HepG2 (cell line): ENCODE results near the gene MGAT2. TPM values are rescaled to one million over a fixed set of nuclear protein-coding genes. Genes with fewer than 3 reads are reported as not detected.

Experiments used
- FOXJ3 ChIP-seq: sonication (generic); formaldehyde crosslinking; IDR thresholded peaks from 2 replicates; pipeline ENCODE4 v1.4.0; 2020; ENCODE audit warnings: missing genetic modification reagents, mild to moderate bottlenecking, borderline replicate concordance
- HOXA3 ChIP-seq: sonication (generic); formaldehyde crosslinking; IDR thresholded peaks from 2 replicates; pipeline ENCODE4 v1.5.0; 2020; ENCODE audit warnings: missing genetic modification reagents
- JUND ChIP-seq: sonication (generic); formaldehyde crosslinking; IDR thresholded peaks from 2 replicates; pipeline ENCODE4 v1.8.0; 2022; ENCODE audit warnings: mild to moderate bottlenecking, missing genetic modification reagents
- MAFG ChIP-seq: sonication (generic); formaldehyde crosslinking; IDR thresholded peaks from 2 replicates; pipeline ENCODE4 v1.5.1; 2020; ENCODE audit warnings: mild to moderate bottlenecking, missing genetic modification reagents
- MAZ ChIP-seq, 2 experiments: sonication (generic) in 1 of 2; formaldehyde crosslinking in 1 of 2; IDR thresholded peaks; 2 replicates each; pipeline versions ENCODE4 v1.5.0 to v1.6.1; 2012 to 2020; ENCODE audit warnings: low read depth in 2 of 2, mild to moderate bottlenecking in 2 of 2, borderline replicate concordance in 1 of 2, improper control_type of control experiment in 1 of 2, low read length in 1 of 2, missing genetic modification reagents in 1 of 2, moderate library complexity in 1 of 2
- MIXL1 ChIP-seq: IDR thresholded peaks from 2 replicates; pipeline ENCODE4 v1.6.1; 2016
- NAIF1 ChIP-seq: sonication (generic); formaldehyde crosslinking; IDR thresholded peaks from 2 replicates; pipeline ENCODE4 v1.5.0; 2020; ENCODE audit warnings: mild to moderate bottlenecking, missing genetic modification reagents, borderline replicate concordance
- NFE2L2 ChIP-seq: fragments of 150-350 bp; IDR thresholded peaks from 2 replicates; pipeline ENCODE4 v1.6.1; 2014; ENCODE audit warnings: low read length
- STAT5B ChIP-seq: sonication (generic); formaldehyde crosslinking; IDR thresholded peaks from 2 replicates; pipeline ENCODE4 v1.4.0; 2020; ENCODE audit warnings: missing genetic modification reagents
- TAF15 ChIP-seq: fragments of 200-400 bp; formaldehyde crosslinking; IDR thresholded peaks from one replicate; pipeline ENCODE4 v1.6.1; 2018; ENCODE audit warnings: mild to moderate bottlenecking, low read depth, low read length; ENCODE audit not compliant: poor library complexity, severe bottlenecking
- ZIK1 ChIP-seq: sonication (generic); formaldehyde crosslinking; IDR thresholded peaks from 2 replicates; pipeline ENCODE4 v1.5.0; 2020; ENCODE audit warnings: mild to moderate bottlenecking, low read depth, missing genetic modification reagents, borderline replicate concordance
- ZNF20 ChIP-seq: sonication (generic); formaldehyde crosslinking; IDR thresholded peaks from 2 replicates; pipeline ENCODE4 v1.4.0; 2020; ENCODE audit warnings: mild to moderate bottlenecking, moderate library complexity, missing genetic modification reagents
- ZNF317 ChIP-seq: sonication (generic); formaldehyde crosslinking; IDR thresholded peaks from 2 replicates; pipeline ENCODE4 v1.5.0; 2020; ENCODE audit warnings: mild to moderate bottlenecking, missing genetic modification reagents
- ZNF331 ChIP-seq: sonication (generic); formaldehyde crosslinking; IDR thresholded peaks from 2 replicates; pipeline ENCODE4 v1.4.0; 2020; ENCODE audit warnings: missing genetic modification reagents
- polyA plus RNA-seq, 8 experiments: library from polyadenylated mRNA; depleted of rRNA in 3 of 8; stranded (reverse) in 7 of 8; unstranded in 1 of 8; fragments of >200 nt; fragmentation: Illumina TruSeq in 4 of 8; extraction: Trizol in 4 of 8; gene quantifications; 2 replicates each; pipeline versions ENCODE4 v1.2.1 to v1.2.3, GENCODE V29; 2011 to 2016; ENCODE audit warnings: low read depth in 4 of 8, missing spikeins in 1 of 8, mixed read lengths in 1 of 8; ENCODE audit not compliant: insufficient read depth in 1 of 8
- total RNA-seq, 5 experiments: library from RNA; depleted of rRNA; stranded (reverse); fragments of >200 nt; fragmentation: Illumina TruSeq; extraction: Trizol; gene quantifications; 2 replicates each; pipeline ENCODE4 v1.2.3, GENCODE V29; 2016; ENCODE audit warnings: low read depth in 1 of 5
- TF ChIP-seq, protein P1 (sequence below): sonication (generic); formaldehyde crosslinking; IDR thresholded peaks from 2 replicates; pipeline ENCODE4 v1.5.0; 2020; ENCODE audit warnings: missing genetic modification reagents
- TF ChIP-seq, protein P2 (sequence below): sonication (generic); formaldehyde crosslinking; IDR thresholded peaks from 2 replicates; pipeline ENCODE4 v1.5.0; 2020; ENCODE audit warnings: mild to moderate bottlenecking, missing genetic modification reagents
- TF ChIP-seq, protein P3 (sequence below), 2 experiments: fragments of 450-650 bp in 1 of 2; sonication (generic) in 1 of 2; formaldehyde crosslinking; IDR thresholded peaks; 2 replicates each; pipeline versions ENCODE4 v1.5.0 to v1.8.0; 2020 to 2022; ENCODE audit warnings: mild to moderate bottlenecking in 1 of 2, missing genetic modification reagents in 1 of 2
- TF ChIP-seq, protein P4 (sequence below): sonication (generic); formaldehyde crosslinking; IDR thresholded peaks from 2 replicates; pipeline ENCODE4 v1.5.0; 2020; ENCODE audit warnings: missing genetic modification reagents
- TF ChIP-seq, protein P5 (sequence below): sonication (generic); formaldehyde crosslinking; IDR thresholded peaks from 2 replicates; pipeline ENCODE4 v1.9.0; 2022; ENCODE audit warnings: low read depth, missing genetic modification reagents

MGAT2 gene
- total and polyA plus RNA-seq, 2 of the 13 experiments (the other 11 are each of a cell fraction or from before 2014, with no cell fraction given): 12.9 to 51.9 TPM

DNA sequence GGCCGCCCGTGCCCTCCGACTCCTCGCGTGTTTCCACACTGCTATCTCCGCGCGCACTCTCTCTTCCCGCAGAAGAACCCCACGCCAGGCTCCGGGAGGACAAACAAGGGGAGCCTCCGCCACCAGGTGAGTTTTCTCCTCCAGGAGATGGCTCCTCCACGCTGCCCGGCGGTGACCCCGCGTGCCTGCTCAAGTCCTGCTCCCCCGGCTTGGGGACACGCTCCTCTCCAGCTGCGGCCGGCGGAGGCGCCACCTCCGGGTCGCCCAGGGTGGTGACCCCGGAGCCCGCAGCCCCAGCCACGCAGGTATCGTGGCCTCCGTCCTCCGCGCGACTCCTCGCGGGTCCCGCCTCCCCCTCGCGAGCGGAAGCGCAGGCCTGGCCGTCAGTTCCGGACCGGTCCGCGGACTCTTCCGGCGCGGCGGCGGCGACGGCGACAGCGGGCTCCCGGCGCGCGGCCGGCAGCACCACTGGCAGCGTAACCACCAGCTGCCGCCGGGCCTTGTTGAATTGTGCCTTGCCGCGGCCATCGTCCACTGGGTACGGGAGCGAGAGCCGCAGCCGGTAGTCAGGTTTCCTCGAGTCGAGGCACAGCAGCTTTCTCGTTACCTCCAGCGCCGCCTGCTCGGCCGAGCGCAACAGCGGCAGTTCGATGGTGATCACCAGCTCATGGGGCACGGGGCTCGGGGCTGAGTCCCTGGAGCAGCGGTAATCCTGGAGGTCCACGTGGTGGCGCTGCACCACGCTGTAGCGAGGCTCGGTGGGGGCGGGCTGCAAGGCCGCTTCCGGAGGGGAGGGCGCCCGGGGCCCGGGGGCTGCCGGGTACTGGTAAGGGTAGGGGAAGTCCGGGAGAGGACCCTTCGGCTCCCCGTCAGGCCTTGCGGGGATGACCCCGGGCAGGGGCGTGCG is 13.3 kb downstream of the MGAT2 start (continued):
- TF ChIP-seq, protein P1, sequence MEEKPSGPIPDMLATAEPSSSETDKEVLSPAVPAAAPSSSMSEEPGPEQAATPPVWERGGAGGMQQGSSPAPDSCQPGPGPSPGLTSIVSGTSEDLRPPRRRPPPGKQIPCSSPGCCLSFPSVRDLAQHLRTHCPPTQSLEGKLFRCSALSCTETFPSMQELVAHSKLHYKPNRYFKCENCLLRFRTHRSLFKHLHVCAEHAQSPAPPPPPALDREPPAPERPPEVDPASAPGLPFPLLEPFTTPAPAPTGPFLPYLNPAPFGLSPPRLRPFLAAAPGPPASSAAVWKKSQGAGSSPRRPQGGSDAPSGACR (CRISPR knock-in tag): no peak
- TF ChIP-seq ZNF331: peak; percentile 86; the same call in 1 of the 2 replicates
- 0 out of 2 replicates have a peak, but pooled peaks have one; percentile 51 for TF ChIP-seq JUND
- TF ChIP-seq MAFG: no peak
- TF ChIP-seq, protein P2, sequence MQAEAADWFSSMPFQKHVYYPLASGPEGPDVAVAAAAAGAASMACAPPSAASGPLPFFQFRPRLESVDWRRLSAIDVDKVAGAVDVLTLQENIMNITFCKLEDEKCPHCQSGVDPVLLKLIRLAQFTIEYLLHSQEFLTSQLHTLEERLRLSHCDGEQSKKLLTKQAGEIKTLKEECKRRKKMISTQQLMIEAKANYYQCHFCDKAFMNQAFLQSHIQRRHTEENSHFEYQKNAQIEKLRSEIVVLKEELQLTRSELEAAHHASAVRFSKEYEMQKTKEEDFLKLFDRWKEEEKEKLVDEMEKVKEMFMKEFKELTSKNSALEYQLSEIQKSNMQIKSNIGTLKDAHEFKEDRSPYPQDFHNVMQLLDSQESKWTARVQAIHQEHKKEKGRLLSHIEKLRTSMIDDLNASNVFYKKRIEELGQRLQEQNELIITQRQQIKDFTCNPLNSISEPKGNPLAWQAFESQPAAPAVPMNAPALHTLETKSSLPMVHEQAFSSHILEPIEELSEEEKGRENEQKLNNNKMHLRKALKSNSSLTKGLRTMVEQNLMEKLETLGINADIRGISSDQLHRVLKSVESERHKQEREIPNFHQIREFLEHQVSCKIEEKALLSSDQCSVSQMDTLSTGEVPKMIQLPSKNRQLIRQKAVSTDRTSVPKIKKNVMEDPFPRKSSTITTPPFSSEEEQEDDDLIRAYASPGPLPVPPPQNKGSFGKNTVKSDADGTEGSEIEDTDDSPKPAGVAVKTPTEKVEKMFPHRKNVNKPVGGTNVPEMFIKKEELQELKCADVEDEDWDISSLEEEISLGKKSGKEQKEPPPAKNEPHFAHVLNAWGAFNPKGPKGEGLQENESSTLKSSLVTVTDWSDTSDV (CRISPR knock-in tag): no peak
- no peak; the same call in 1 of the 2 replicates for TF ChIP-seq FOXJ3 (CRISPR knock-in tag)
- TF ChIP-seq MAZ (IDR thresholded peaks at IDR 0.05; ENCODE audit: borderline replicate concordance, low read depth, low read length): peak; percentile 95
- peak; percentile 75; the same call in 1 of the 2 replicates for TF ChIP-seq MAZ (CRISPR knock-in tag; IDR thresholded peaks at IDR 0.05; ENCODE audit: low read depth)
- TF ChIP-seq, protein P3, sequence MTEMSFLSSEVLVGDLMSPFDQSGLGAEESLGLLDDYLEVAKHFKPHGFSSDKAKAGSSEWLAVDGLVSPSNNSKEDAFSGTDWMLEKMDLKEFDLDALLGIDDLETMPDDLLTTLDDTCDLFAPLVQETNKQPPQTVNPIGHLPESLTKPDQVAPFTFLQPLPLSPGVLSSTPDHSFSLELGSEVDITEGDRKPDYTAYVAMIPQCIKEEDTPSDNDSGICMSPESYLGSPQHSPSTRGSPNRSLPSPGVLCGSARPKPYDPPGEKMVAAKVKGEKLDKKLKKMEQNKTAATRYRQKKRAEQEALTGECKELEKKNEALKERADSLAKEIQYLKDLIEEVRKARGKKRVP (CRISPR knock-in tag; IDR thresholded peaks at IDR 0.05): peak in 1 of 2 experiments; percentile 71; a peak in 2 of 4 replicates
- TF ChIP-seq TAF15: no peak
- 0 out of 2 replicates have a peak, but pooled peaks have one; percentile 64 for TF ChIP-seq ZNF317
- peak; percentile 95 for TF ChIP-seq NAIF1 (CRISPR knock-in tag)
- TF ChIP-seq, protein P4, sequence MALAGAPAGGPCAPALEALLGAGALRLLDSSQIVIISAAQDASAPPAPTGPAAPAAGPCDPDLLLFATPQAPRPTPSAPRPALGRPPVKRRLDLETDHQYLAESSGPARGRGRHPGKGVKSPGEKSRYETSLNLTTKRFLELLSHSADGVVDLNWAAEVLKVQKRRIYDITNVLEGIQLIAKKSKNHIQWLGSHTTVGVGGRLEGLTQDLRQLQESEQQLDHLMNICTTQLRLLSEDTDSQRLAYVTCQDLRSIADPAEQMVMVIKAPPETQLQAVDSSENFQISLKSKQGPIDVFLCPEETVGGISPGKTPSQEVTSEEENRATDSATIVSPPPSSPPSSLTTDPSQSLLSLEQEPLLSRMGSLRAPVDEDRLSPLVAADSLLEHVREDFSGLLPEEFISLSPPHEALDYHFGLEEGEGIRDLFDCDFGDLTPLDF: no peak
- TF ChIP-seq MIXL1 (CRISPR knock-in tag): no peak
- TF ChIP-seq, protein P5, sequence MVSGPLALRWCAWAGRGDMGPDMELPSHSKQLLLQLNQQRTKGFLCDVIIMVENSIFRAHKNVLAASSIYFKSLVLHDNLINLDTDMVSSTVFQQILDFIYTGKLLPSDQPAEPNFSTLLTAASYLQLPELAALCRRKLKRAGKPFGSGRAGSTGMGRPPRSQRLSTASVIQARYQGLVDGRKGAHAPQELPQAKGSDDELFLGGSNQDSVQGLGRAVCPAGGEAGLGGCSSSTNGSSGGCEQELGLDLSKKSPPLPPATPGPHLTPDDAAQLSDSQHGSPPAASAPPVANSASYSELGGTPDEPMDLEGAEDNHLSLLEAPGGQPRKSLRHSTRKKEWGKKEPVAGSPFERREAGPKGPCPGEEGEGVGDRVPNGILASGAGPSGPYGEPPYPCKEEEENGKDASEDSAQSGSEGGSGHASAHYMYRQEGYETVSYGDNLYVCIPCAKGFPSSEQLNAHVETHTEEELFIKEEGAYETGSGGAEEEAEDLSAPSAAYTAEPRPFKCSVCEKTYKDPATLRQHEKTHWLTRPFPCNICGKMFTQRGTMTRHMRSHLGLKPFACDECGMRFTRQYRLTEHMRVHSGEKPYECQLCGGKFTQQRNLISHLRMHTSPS (CRISPR knock-in tag): no peak; the same call in 1 of the 2 replicates
- no peak for TF ChIP-seq STAT5B (CRISPR knock-in tag)
- no peak for TF ChIP-seq NFE2L2
- TF ChIP-seq HOXA3 (CRISPR knock-in tag): peak; percentile 76
- TF ChIP-seq ZNF20 (CRISPR knock-in tag): peak; percentile 83; the same call in 1 of the 2 replicates
- peak; percentile 73; the same call in 1 of the 2 replicates for TF ChIP-seq ZIK1
